HEK293 (cell line): ENCODE measurements around the gene CENPP.

ENCODE experiments used
- CTCF ChIA-PET: fragments of 350-600 bp; formaldehyde crosslinking; extraction: SDS; loops from one replicate; lab custom pipeline; 2021; ENCODE audit warnings: antibody characterized with exemption; lab: Yijun Ruan, JAX
- POLR2A ChIA-PET: fragments of 300-600 bp; formaldehyde crosslinking; extraction: SDS; loops from one replicate; lab custom pipeline; 2020; ENCODE audit warnings: antibody characterized with exemption, inconsistent platforms; lab: Yijun Ruan, JAX
- H3K27ac ChIP-seq: fragments of 200-500 bp; sonication (Bioruptor generic); 2 replicates; pipeline ENCODE4 v1.5.1; 2014; ENCODE audit warnings: low read depth, low read length, control low read depth, inconsistent platforms; ENCODE audit errors: extremely low read depth
- H3K36me3 ChIP-seq, 2 experiments: fragments of 200-500 bp in 1 of 2; sonication (Bioruptor generic) in 1 of 2; 1 replicate in 1 of 2; 2 replicates in 1 of 2; pipeline ENCODE4 v1.5.1; 2014 to 2017; ENCODE audit warnings: inconsistent platforms in 2 of 2, low read length in 2 of 2; ENCODE audit not compliant: control insufficient read depth in 2 of 2, insufficient read depth in 1 of 2
- H3K4me1 ChIP-seq: fragments of 200-500 bp; sonication (Bioruptor generic); 2 replicates; pipeline ENCODE4 v1.5.1; 2014; ENCODE audit warnings: mild to moderate bottlenecking, low read length, inconsistent platforms; ENCODE audit not compliant: control insufficient read depth, insufficient read depth
- H3K4me3 ChIP-seq: 2 replicates; pipeline ENCODE4 v1.5.1; 2011; ENCODE audit warnings: low read depth, mild to moderate bottlenecking, control low read depth, low read length, moderate library complexity
- H3K9me3 ChIP-seq: fragments of 200-500 bp; sonication (Bioruptor generic); 2 replicates; pipeline ENCODE4 v1.5.1; 2014; ENCODE audit warnings: low read depth, low read length, inconsistent platforms; ENCODE audit not compliant: control insufficient read depth, insufficient read depth
- CTCF ChIP-seq: fragments of 450-650 bp; formaldehyde crosslinking; IDR thresholded peaks from 2 replicates; pipeline ENCODE4 v1.5.1; 2016; ENCODE audit warnings: missing biosample characterization, missing genetic modification characterization
- OVOL3 ChIP-seq: fragments of 450-650 bp; formaldehyde crosslinking; IDR thresholded peaks from 2 replicates; pipeline ENCODE4 v1.5.1; 2016; ENCODE audit warnings: missing biosample characterization, missing genetic modification characterization
- SCRT1 ChIP-seq: fragments of 450-650 bp; formaldehyde crosslinking; IDR thresholded peaks from 2 replicates; pipeline ENCODE4 v1.5.1; 2016; ENCODE audit warnings: missing biosample characterization, missing genetic modification characterization, borderline replicate concordance
- ZBTB20 ChIP-seq: fragments of 450-650 bp; formaldehyde crosslinking; IDR thresholded peaks from 2 replicates; pipeline ENCODE4 v1.5.1; 2016; ENCODE audit warnings: missing biosample characterization, missing genetic modification characterization
- ZBTB26 ChIP-seq: fragments of 450-650 bp; formaldehyde crosslinking; optimal IDR thresholded peaks from 2 replicates; pipeline ENCODE3; 2016; ENCODE audit warnings: missing biosample characterization, mild to moderate bottlenecking, missing genetic modification characterization
- ZFP41 ChIP-seq: fragments of 450-650 bp; formaldehyde crosslinking; IDR thresholded peaks from 2 replicates; pipeline ENCODE4 v1.5.1; 2016; ENCODE audit warnings: missing biosample characterization, missing genetic modification characterization, borderline replicate concordance
- ZNF121 ChIP-seq: fragments of 450-650 bp; formaldehyde crosslinking; IDR thresholded peaks from 2 replicates; pipeline ENCODE4 v1.5.1; 2016; ENCODE audit warnings: missing biosample characterization, missing genetic modification characterization
- ZNF140 ChIP-seq: fragments of 450-650 bp; formaldehyde crosslinking; IDR thresholded peaks from 2 replicates; pipeline ENCODE4 v1.5.1; 2016; ENCODE audit warnings: missing biosample characterization, missing genetic modification characterization
- ZNF146 ChIP-seq: fragments of 450-650 bp; formaldehyde crosslinking; IDR thresholded peaks from 2 replicates; pipeline ENCODE4 v1.5.1; 2016; ENCODE audit warnings: missing biosample characterization, missing genetic modification characterization
- ZNF148 ChIP-seq: fragments of 450-650 bp; formaldehyde crosslinking; IDR thresholded peaks from 2 replicates; pipeline ENCODE4 v1.5.0; 2017; ENCODE audit warnings: missing biosample characterization, missing genetic modification characterization, borderline replicate concordance
- ZNF292 ChIP-seq: fragments of 450-650 bp; formaldehyde crosslinking; IDR thresholded peaks from 2 replicates; pipeline ENCODE4 v1.5.1; 2016; ENCODE audit warnings: low read depth, missing biosample characterization, missing genetic modification characterization, borderline replicate concordance
- ZNF416 ChIP-seq: fragments of 450-650 bp; formaldehyde crosslinking; IDR thresholded peaks from 2 replicates; pipeline ENCODE4 v1.5.1; 2016; ENCODE audit warnings: missing biosample characterization, missing genetic modification characterization
- ZNF423 ChIP-seq: fragments of 450-650 bp; formaldehyde crosslinking; IDR thresholded peaks from 2 replicates; pipeline ENCODE4 v1.5.1; 2016; ENCODE audit warnings: missing biosample characterization, missing genetic modification characterization
- ZNF580 ChIP-seq: fragments of 450-650 bp; formaldehyde crosslinking; IDR thresholded peaks from 2 replicates; pipeline ENCODE4 v1.5.1; 2016; ENCODE audit warnings: missing biosample characterization, missing genetic modification characterization
- ZNF624 ChIP-seq: fragments of 450-650 bp; formaldehyde crosslinking; IDR thresholded peaks from 2 replicates; pipeline ENCODE4 v1.5.1; 2017; ENCODE audit warnings: missing biosample characterization, missing genetic modification characterization
- ZNF626 ChIP-seq: fragments of 450-650 bp; sonication (Bioruptor Pico); formaldehyde crosslinking; IDR thresholded peaks from 2 replicates; pipeline ENCODE4 v1.5.1; 2018; ENCODE audit warnings: missing biosample characterization, missing genetic modification characterization, inconsistent platforms
- ZNF629 ChIP-seq: fragments of 450-650 bp; formaldehyde crosslinking; IDR thresholded peaks from 2 replicates; pipeline ENCODE4 v1.5.1; 2017; ENCODE audit warnings: missing biosample characterization, missing genetic modification characterization
- ZNF677 ChIP-seq: fragments of 450-650 bp; IDR thresholded peaks from 2 replicates; pipeline ENCODE4 v1.5.0; 2018; ENCODE audit warnings: missing biosample characterization, mild to moderate bottlenecking, missing genetic modification characterization, moderate library complexity
- ZNF692 ChIP-seq: fragments of 450-650 bp; formaldehyde crosslinking; IDR thresholded peaks from 2 replicates; pipeline ENCODE4 v1.5.1; 2016; ENCODE audit warnings: missing biosample characterization, missing genetic modification characterization
- ZNF791 ChIP-seq: fragments of 450-650 bp; formaldehyde crosslinking; IDR thresholded peaks from 2 replicates; pipeline ENCODE4 v1.5.1; 2016; ENCODE audit warnings: missing biosample characterization, missing genetic modification characterization
- ZNF792 ChIP-seq: fragments of 450-650 bp; formaldehyde crosslinking; IDR thresholded peaks from 2 replicates; pipeline ENCODE4 v1.5.1; 2016; ENCODE audit warnings: missing biosample characterization, missing genetic modification characterization
- ZSCAN18 ChIP-seq: fragments of 450-650 bp; formaldehyde crosslinking; IDR thresholded peaks from 2 replicates; pipeline ENCODE4 v1.5.1; 2016; ENCODE audit warnings: missing biosample characterization, missing genetic modification characterization

The CENPP gene

GRCh38 chr9:92613268-92614122 lies 287.7 kb downstream of the CENPP start:
- H3K27ac ChIP-seq = no peak overlapping the region
- H3K9me3 ChIP-seq = no peaks in the 10 kb centered on the region
- ChIA-PET CTCF (no interaction called here), POLR2A (no interaction called here)
- H3K36me3 ChIP-seq = peaks cover 0 to 80% of the 10 kb centered on the region in 2 experiments; a peak in 1 of 3 replicates
- no peaks in the 10 kb centered on the region for H3K4me1 ChIP-seq
- no peak overlapping the region for H3K4me3 ChIP-seq
- TF ChIP-seq ZNF423 (tag by site-specific recombination) (no peak), ZNF121 (tag by site-specific recombination) (no peak), CTCF (tag by site-specific recombination) (no peak), OVOL3 (tag by site-specific recombination) (no peak), ZNF791 (tag by site-specific recombination) (no peak), ZNF792 (no peak), ZBTB20 (tag by site-specific recombination) (no peak), ZFP41 (tag by site-specific recombination) (no peak)

- no peaks in the 10 kb centered on the region for H3K4me1 ChIP-seq
- CTCF ChIA-PET = interaction anchor here (0.5 kb wide), 1 partner anchor 101 kb away, joined by 3 read pairs; no protein-coding TSS in a partner anchor
- POLR2A ChIA-PET = no interaction called here
Observed at GRCh38 chr9:92614123-92614510, 288.4 kb downstream of the CENPP start.

More at GRCh38 chr9:92614123-92614510, 288.4 kb downstream of the CENPP start:
- no peak overlapping the region for H3K4me3 ChIP-seq
- peaks cover 0 to 86% of the 10 kb centered on the region in 2 experiments; a peak in 1 of 3 replicates for H3K36me3 ChIP-seq
- TF ChIP-seq ZBTB26 (no peak), ZNF140 (tag by site-specific recombination) (no peak), ZNF626 (tag by site-specific recombination) (no peak), ZNF624 (tag by site-specific recombination) (no peak), ZNF423 (tag by site-specific recombination) (no peak), ZNF580 (no peak), ZFP41 (tag by site-specific recombination) (no peak), ZNF416 (tag by site-specific recombination) (no peak), ZNF146 (tag by site-specific recombination) (no peak), ZNF677 (tag by site-specific recombination) (no peak), ZNF692 (tag by site-specific recombination) (no peak), ZNF148 (no peak), SCRT1 (tag by site-specific recombination) (no peak), ZNF629 (tag by site-specific recombination) (no peak), ZSCAN18 (no peak), ZNF292 (tag by site-specific recombination) (no peak)
- no peaks in the 10 kb centered on the region for H3K9me3 ChIP-seq
- H3K27ac ChIP-seq = no peak overlapping the region
